Adrenal gland (tissue), 5 donors: Measurements from ENCODE around the gene ZNF827.

Experiments
- CTCF ChIP-seq, 6 experiments: fragments of 450-650 bp in 4 of 6; fragments of 200-600 bp in 2 of 6; sonication (generic) in 1 of 6; IDR thresholded peaks; 1 replicate in 5 of 6; 2 replicates in 1 of 6; pipeline versions ENCODE4 v1.5.1 to v1.8.0; 2016 to 2021; ENCODE audit warnings: antibody characterized with exemption in 6 of 6, mild to moderate bottlenecking in 2 of 6, moderate library complexity in 1 of 6
- POLR2A ChIP-seq, 2 donors: fragments of 450-650 bp; IDR thresholded peaks; one replicate each; pipeline ENCODE4 v1.6.1; 2017; ENCODE audit warnings: antibody characterized with exemption in 2 of 2, mild to moderate bottlenecking in 2 of 2, moderate library complexity in 1 of 2
- donor health status: DM: no; HTN: no; CAD: no.

GRCh38 chr4:145739845-145740244, 198.8 kb downstream of the ZNF827 start:
- TF ChIP-seq CTCF (IDR thresholded peaks at IDR 0.05) (no peak), POLR2A (IDR thresholded peaks at IDR 0.05) (no peak)
